Stimulated activated CD8-positive, alpha-beta memory T cell treated with anti-CD3 and anti-CD28 coated beads, Interleukin-12 subunit alpha, Interleukin-12 subunit beta, amount 100 ng/mL, for 4 hours (primary cell): Measurements from ENCODE around the gene PPP1R9B.

Source experiments
- DNase-seq: peaks from one replicate; pipeline ENCODE4 v3.0.0-alpha.2; 2020; ENCODE audit warnings: low read depth

The PPP1R9B gene

DNA sequence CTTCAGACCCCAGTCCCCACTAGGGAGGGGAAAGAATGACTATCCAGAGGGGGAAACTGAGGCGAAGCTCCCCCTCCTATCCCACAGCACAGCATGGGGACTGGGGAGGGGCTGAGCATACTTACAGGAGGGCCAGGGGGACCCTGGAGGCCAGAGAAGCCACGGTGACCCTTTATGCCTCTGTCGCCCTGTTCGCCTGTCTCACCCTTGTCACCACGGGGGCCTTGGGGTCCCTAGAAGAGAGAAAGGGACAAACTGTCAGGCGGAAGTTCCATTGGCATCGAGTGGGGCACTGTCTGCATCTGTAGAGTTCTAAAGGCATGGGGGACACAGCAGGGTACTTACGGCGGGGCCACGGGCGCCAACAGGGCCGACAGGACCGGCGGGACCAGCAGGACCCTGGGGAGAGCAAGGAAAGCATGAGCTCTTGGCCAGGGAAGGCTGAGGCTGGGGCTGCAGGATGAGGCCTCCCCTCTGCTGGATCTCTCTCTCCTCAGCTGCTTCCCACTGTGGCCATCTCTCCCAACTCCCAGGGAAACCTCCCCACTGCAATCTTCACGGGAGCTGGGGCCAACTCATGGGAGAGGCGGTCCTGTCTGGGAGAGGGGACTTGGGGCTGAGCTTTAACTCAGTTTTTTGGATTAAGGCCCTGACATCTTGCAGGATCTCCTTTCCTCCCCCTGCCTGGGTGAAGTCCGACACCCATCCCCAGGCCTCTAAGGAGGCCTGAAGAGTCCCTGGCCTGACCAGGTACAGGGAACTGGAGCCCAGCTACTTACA lies 37.5 kb upstream of the PPP1R9B start:
- DNase-seq, result no peak

DNA sequence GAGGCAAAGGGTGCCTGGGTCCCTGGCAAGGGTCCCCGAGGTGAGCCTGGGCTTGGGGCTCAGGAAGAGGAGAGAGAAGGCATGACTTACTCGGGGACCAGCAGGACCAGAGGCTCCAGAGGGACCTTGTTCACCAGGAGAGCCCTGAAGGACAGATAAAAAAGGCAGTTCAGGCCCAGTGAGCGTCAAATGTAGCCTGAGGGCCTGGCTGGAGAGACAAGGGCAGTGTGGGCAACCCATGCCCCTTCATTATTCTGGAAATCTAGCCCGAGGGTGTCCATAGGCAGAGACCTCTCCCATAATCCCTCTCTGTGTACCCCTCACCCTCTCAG lies 36.9 kb upstream of the PPP1R9B start:
- no peak for DNase-seq

DNA sequence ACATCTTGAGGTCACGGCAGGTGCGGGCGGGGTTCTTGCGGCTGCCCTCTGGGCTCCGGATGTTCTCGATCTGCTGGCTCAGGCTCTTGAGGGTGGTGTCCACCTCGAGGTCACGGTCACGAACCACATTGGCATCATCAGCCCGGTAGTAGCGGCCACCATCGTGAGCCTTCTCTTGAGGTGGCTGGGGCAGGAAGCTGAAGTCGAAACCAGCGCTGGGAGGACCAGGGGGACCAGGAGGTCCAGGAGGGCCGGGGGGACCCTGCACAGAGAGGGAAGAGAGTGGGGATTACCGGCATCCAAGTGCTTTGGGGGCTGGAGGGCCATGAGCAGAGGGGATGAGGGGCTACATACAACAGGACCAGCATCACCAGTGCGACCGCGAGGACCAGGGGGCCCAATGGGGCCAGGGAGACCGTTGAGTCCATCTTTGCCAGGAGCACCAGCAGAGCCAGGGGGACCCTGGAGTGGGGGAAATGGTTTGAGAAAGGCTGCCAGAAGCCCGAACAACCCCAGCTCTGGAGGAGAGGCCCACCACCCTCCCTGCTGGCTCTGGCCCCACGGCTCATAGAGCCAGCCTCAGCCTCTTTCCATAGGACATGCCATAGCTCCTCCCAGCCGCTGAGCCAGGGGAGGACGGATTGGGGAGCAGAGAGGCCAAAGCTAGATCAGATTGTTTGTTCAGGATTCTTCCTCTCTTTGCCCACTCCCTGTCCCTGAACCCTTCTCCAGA lies 36.4 kb upstream of the PPP1R9B start:
- DNase-seq, result no peak

DNA sequence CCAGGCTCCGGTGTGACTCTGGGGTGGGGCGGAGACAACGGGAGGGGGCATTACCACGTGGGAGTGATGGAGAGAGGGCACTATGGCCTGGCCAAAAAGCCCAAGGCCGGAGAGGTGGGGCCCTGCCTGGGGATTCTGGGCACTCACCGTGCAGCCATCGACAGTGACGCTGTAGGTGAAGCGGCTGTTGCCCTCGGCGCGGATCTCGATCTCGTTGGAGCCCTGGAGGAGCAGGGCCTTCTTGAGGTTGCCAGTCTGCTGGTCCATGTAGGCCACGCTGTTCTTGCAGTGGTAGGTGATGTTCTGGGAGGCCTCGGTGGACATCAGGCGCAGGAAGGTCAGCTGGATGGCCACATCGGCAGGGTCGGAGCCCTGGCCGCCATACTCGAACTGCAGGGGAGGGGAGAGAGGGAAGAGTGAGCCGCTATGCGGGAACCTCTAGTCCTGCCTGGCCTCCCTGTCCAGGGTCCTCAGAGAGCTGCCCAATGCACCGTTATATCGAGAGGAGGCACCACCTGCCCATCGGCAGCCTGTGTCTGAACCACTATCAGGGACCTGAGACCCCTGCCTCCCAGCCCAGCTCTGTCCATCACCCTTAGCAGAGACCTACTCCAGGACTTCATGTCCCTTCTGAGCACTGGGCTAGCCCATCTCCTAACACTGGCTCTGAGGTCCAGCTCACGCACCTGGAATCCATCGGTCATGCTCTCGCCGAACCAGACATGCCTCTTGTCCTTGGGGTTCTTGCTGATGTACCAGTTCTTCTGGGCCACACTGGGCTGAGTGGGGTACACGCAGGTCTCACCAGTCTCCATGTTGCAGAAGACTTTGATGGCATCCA lies 35.4 kb upstream of the PPP1R9B start:
- no peak for DNase-seq

DNA sequence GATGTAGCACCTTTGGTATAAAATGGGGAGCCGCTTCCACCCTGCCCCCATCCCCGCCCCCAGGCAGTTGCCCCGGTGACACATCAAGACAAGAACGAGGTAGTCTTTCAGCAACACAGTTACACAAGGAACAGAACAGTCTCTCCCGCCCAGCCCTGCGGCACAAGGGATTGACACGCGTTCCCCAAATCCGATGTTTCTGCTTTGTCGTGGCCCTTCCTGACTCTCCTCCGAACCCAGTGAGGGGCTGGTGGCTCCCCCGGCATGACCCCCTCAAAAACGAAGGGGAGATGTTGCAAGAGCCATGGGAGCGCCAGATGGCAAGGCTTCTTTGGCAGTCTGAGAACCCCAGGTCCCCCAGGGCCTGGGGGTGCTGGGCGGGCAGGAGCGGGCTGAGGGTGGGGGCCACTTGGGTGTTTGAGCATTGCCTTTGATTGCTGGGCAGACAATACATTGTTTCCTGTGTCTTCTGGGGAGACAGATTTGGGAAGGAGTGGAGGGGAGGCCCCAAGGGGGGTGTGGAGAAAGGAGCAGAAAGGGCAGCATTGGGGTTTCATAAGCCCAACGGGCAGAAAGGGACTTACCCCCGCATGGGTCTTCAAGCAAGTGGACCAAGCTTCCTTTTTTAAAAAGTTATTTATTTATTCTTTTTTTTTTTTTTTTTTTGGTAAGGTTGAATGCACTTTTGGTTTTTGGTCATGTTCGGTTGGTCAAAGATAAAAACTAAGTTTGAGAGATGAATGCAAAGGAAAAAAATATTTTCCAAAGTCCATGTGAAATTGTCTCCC lies 34.3 kb upstream of the PPP1R9B start:
- no peak for DNase-seq

DNA sequence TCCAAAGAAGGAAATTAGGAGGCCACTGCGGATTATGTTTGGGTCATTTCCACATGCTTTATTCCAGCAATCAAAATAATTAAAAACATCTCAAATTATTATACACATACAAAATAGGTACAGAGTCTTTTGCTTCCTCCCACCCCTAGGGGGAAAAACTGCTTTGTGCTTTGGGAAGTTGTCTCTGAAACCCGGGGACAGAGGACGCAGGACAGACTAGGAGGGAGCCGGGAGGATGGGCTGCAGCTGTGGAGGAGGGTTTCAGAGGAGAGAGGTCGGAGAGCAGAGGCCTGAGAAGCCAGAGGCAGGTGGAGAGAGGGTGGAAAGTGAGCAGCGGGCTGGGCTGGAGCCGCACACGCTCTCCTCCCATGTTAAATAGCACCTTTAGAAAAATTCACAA lies 33.6 kb upstream of the PPP1R9B start:
- no peak for DNase-seq

DNA sequence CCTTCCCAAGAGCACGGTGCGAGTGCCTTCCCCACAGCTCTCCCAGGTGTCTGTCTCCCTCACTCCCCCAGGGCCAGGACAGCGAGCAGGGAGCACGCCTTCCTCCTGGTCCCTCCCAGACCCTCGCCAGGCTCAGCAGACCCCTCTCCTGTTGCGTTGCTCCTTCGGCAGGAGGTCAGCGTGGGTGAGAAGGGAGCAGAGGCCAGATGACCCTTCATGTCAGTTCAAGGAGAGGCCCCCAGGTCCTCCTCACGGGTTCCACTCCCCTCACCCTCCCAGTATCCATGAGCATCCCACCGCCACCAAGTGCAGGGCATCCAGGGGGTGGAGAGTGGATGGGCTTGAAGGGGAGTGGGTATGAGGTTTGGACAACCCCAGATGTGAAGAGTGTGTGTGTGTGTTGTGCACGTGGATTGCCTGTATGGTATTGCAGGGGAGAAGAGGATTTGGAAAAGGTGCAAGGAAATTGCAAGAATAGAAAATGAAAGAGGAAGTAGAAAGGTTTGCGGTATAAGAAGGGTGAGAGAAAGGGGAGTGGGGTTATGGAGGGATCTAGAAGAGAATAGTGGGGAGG lies 33.0 kb upstream of the PPP1R9B start:
- no peak for DNase-seq

DNA sequence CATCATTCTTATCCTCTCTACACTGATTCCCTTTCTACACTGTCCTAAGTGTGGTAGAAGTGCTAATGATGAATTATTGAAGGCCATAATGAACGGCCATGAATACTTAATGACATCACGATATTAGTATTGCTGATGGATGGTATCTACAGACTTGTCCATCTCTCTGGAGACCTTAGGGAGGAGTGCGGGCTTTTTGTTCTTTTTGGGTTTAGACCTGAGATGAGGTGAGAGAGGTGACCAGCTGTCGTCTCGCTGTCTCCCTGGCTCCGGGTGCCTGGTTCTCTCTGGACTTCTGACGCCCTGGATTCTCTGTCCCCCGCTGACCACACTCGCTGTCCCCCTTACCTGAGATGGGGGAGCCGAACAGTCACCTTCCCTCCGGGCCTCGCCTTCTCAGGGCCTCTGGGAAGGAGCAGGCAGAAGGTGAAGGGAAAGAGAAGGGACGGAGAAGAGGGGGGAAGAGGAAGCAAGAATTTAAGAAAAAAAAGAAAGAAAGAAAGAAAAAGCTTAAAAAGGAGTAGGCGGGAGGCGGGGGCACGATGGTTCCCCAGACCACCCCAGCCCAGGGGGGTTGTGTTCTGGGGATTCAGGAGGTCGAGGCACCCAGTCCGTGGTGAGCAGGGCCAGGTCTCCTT lies 32.4 kb upstream of the PPP1R9B start:
- DNase-seq, result no peak

DNA sequence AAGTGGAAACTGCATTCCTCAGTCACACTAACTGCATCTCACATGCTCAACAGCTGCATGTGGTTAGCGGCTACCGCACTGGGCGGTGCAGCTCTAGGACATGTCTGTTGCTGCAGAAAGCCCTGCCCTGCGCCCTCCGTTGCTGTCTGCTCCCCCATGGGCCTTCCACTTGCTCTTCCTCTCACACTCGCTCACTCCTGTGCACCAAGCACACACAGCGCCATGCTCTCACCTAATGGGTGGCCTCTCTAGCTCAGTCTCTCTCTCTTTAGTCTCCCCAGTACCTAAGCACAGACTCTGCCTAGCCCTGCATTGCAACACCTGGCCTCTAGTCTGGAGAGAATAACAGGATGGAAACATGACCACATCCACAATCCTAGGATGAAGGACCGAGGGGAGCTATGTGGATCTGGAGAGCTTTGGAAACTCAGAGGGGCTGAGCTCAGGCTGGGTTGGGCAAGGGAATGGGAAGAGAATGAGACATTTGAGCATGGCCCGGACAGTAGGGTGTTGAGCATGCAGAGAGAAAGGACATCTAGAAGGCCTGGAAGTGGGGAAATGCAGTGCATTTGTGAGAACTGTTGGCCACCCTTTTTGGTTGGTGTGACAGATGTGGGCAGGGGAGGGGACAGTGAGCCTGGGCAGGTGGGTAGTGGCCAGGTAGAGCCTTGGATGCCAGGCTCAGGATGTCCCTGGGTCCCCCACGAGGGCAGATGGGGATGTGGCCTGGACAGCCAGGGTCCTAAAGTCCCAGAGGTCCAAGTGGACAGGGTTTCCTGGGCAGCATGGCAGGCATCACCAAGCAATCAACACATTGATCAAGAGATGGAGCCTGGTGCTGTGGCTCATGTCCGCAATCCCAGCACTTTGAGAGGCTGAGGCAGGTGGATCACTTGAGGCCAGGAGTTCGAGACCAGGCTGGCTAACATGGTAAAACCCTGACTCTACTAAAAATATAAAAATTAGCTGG lies 31.4 kb upstream of the PPP1R9B start:
- DNase-seq, result no peak

DNA sequence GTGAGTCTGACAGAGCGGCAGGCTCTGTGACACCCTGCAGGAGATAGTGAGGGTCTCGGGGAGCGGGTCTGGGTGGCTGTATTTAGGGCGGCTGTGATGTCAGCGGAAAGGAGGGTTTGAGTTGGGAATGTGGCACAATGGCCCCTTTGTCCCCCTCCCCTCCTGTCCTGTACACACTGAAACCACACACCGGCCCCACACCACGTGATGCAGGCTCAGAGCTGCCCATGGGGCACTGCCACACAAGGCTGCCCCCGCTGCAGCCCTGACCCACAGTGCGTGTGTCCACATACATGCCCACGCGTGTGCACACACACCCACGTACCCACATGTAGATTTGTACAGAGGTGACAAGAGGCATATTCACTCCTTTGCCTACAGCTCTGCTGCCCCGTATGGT lies 30.7 kb upstream of the PPP1R9B start:
- no peak for DNase-seq

DNA sequence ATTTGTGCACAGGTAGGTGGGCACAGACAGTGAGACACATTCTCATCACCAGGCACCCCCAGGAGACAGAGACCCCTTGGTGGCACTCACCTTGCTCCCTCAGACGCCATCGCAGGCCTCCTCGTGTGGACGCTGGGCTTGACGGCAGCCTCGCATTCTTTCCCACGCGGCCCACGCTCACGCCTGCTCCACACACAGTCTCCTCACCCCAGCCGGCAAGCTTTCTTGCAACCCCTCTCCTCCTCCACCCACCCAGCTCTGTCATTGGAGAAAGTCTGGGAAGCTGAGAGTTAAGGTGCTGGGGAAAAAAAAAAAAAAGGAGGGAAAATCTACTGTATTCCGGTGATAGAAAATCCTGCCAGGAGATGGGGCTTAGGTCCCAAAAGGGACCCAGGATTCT lies 30.1 kb upstream of the PPP1R9B start:
- DNase-seq, result no peak

DNA sequence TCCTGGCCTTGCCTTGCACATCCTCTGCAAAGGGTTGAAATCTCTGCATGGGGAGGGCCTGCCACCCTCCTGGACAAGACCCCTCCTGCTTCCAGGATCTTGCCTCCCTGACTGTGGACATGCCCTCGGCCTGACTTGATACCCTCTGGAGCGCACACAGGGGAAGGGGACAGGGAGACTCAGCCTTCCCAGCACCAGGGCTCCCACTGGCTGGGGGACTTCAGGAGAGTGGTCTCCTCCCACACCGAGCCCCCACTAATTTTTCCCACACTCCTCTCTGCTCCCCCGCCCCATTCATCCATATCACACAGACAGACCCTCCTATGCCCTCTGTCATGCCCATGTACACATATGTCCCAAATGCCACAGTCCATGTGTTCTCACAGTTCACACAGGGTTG lies 29.6 kb upstream of the PPP1R9B start:
- no peak for DNase-seq

DNA sequence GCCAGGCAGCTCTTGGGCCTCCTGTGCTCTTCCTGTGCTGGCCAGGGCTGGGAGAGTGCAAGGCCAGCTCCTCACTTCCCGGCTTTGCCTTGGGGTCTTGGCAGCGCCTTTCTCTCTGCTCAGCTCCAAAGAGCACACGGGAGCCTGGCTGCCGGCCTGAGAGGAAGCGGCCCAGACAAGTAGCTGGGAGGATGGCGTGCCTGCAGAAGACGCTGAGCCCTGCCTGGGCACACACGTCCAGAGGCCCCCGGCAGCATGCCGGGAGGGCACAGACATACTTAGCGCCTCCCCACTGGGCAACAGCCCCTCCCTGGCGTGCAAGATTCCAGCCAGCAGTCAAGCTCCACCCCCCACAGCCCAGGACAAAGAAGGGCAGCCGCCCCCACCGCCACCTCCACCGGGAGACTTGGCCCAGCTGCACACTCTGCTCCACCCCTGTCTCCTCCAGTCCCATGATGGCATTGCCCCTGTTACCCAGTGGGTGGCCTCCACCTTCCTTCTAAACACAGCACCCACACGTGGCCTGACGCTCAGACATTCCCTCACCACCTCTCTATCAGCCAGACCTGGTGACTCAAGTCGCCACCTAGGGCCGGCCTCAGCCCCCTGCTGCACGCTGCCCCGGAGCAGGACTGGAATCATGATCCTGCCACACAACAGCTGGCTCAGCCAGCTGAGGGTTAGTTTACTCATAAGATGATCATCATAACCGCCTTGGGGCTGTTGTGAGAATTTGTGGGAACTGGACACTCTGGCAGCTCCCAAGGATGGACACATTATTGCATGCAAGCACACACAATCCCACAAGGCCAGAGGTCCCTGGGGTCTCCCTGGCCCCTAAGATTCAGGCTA lies 27.7 kb upstream of the PPP1R9B start:
- no peak for DNase-seq

DNA sequence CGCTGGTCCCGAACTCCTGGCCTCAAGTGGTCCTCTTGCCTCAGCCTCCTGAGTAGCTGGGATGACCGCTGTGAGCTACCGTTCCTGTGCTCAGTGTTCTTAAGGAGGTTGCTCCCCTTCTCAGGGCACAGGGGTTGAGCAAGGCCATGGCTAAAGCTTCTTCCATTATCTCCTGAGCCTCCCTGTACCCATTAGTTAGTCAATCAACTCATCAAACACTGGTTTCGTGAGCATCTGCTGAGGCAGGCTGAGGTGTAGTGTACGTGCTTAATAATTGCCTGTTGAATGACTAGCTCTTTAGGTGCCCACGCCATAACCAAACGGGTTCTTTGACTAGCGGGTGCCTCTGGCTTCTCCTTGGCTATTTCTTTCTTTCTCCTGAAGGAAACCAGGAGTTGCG lies 27.0 kb upstream of the PPP1R9B start:
- no peak for DNase-seq

DNA sequence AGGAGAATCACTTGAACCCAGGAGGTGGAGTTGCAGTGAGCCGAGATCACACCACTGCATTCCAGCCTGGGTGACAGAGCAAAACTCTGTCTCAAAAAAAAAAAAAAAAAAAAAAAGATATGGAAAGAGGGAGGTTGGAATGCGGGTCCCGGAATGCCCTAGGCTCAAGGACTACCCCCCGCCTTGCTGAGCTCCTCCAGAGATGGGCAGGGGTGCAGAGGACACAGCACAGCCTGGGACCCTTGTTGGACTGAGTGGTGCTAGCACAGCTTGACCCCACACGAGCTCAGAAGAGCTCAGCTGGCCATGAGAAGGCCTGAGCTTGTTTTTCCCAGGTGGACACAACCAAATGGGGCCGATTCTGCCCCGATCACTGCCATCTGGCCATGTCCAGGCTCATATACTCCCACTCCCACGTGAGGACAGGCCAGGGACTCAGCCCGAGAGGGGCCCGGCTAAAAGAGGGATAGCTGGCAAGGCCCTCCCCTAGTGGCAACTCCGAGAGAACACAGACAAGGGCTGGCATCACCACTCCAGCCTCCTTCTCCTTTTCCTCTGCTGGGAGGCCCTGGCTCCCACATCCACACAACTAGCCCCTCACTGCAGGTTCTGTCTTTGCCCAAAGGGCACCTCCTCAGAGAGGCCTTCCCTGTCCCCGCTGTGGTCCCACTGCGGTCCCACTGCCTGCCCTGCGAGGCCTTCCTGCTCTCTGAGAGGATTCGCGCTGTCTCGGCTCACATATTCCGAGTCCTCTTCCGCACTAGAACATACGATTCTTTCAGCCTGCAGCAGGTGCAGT lies 26.3 kb upstream of the PPP1R9B start:
- no peak for DNase-seq

DNA sequence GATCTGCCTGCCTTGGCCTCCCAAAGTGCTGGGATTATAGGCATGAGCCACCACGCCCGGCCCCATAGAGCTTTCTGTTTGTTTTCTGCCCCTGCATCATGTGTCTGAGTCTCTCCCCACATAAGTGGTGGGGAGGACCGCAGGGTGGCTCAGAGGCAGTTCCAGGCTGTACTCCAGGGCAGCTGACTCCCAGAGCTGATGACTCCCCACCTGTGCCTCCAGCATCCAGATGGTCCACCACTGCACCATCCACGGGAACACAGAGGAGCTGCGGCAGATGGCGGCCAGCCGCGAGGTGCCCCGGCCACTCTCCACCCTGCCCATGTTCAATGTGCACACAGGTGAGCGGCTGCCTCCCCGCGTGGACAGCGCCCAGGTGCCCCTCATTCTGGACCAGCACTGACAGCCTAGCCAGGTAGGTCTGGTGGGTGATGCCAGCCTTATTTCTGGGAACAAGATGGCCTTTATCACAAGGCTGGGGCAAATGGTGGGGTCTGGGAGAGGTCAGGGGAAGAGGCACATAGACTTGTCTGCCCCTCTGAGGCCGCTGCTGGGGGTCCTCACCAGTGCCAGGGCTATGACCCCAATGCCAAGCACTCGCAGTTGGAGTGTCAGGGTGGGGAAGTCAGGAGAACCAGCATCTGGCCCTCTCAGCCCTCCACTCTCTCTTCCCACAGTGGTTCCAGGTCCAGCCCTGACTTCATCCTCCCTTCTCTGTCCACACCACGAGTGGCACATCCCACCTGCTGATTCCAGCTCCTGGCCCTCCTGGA lies 24.7 kb upstream of the PPP1R9B start:
- no peak for DNase-seq

DNA sequence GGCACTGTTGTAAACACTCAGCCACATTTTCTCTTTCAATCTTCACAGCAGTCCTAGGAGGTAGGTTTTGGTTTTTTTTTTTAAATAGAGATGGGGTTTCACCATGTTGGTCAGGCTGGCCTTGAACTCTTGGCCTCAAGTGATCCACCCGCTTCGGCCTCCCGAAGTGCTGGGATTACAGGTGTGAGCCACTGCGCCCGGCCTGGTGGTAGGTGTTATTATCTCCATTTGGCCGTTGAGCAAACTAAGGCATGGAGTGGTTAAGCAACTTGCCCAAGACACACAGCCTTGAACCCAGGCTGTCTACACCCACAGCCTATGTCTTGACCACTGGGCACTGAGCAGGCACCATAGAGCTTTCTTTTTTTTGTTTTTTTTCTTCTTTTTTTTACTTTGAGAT lies 24.0 kb upstream of the PPP1R9B start:
- DNase-seq, result no peak
